GM12878 (cell line): ENCODE measurements around the gene ERG.

Experiments used
- GABPA ChIP-seq: IDR thresholded peaks from 2 replicates; pipeline ENCODE4 v1.6.1; 2014; ENCODE audit warnings: antibody characterized with exemption, low read depth, mild to moderate bottlenecking, inconsistent platforms
- POLR2AphosphoS5 ChIP-seq: IDR thresholded peaks from 2 replicates; pipeline ENCODE4 v1.6.1; 2011; ENCODE audit warnings: mild to moderate bottlenecking, low read length, inconsistent platforms
- SREBF2 ChIP-seq: IDR thresholded peaks from 2 replicates; pipeline ENCODE4 v1.6.1; 2012; ENCODE audit warnings: mild to moderate bottlenecking, low read length

DNA sequence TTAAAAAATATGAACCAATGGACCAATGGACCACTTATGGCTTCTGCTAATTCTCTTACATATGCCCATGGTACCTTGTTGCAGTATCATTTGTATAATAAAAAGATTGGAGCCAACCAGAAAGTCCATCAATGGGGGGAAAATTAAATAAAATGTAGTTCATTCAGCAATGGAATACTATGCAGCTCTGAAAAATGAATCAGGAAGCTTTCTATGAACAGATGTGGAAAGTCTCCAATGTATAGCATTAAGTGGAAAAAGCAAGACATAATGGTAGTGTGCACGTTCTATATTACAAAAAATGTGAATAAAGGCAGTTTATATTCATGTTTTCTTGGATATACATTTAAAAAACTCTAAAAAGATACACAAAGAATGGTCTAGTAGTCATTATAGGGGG, 140.2 kb downstream of the ERG start:
- TF ChIP-seq POLR2AphosphoS5 (no peak), SREBF2 (no peak), GABPA (no peak)
